Adipocyte (in vitro differentiated cells): ENCODE results near the gene PDSS2.

Source experiments
- DNase-seq: peaks from one replicate; pipeline ENCODE4 v3.0.0-alpha.2; 2015; ENCODE audit warnings: low read depth
- H3K27me3 ChIP-seq: replicated peaks from 2 replicates; pipeline ENCODE4 v1.7.0; 2013; ENCODE audit warnings: mild to moderate bottlenecking, low read length, moderate library complexity; ENCODE audit not compliant: control insufficient read depth, insufficient read depth
- H3K36me3 ChIP-seq: 2 replicates; pipeline ENCODE4 v1.7.0; 2013; ENCODE audit warnings: low read length, mild to moderate bottlenecking, moderate library complexity; ENCODE audit not compliant: control insufficient read depth, insufficient read depth, severe bottlenecking
- H3K4me1 ChIP-seq: 2 replicates; pipeline ENCODE4 v1.7.0; 2013; ENCODE audit warnings: mild to moderate bottlenecking, low read length, moderate library complexity; ENCODE audit not compliant: control insufficient read depth, insufficient read depth
- H3K4me3 ChIP-seq: 2 replicates; pipeline ENCODE4 v1.7.0; 2013; ENCODE audit warnings: mild to moderate bottlenecking, low read length, moderate library complexity
- H3K9ac ChIP-seq: 2 replicates; pipeline ENCODE4 v1.7.0; 2013; ENCODE audit warnings: mild to moderate bottlenecking, low read length, moderate library complexity
- H3K9me3 ChIP-seq: 2 replicates; pipeline ENCODE4 v1.7.0; 2013; ENCODE audit warnings: mild to moderate bottlenecking, low read length, moderate library complexity; ENCODE audit not compliant: control insufficient read depth

PDSS2 gene

DNA sequence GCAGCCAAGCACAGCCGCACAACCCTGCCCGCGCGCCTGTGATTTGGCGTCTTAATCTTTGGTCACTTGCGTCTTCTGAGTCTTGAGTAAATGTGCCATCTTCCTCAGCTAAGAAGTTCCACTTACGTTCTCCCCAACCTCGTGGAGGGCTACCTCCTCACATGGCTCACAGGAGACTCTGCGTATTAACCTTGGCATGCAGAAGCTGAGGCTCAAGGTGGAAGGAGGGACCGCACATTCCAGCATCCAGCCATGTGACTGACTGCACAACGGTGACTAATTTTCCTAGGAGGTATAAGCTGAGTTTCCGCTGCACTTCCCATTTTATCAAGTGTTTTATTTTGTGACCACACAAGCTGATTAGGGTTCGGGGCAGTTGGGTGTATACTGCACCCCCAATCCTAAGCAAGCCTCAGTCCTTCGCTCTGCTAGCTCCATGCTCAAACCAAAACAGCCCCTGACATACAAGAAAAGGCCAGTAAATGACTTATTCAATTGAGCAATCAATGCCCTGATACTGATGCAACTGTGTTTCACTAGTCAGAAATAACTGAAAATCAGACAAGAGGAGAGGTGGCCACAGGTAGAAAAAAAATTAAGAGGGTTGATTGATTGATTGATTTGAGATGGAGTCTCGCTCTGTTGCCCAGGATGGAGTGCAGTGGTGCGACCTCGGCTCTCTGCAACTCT is 351.0 kb downstream of the PDSS2 start:
- H3K9me3 ChIP-seq, result no peaks in the 10 kb centered on the region
- no peak overlapping the region for H3K9ac ChIP-seq
- no peaks in the 10 kb centered on the region for H3K27me3 ChIP-seq
- H3K4me3 ChIP-seq, result no peak overlapping the region
- DNase-seq, result peak; percentile 22
- peaks cover 2% of the 10 kb centered on the region for H3K4me1 ChIP-seq
- no peaks in the 10 kb centered on the region for H3K36me3 ChIP-seq

DNA sequence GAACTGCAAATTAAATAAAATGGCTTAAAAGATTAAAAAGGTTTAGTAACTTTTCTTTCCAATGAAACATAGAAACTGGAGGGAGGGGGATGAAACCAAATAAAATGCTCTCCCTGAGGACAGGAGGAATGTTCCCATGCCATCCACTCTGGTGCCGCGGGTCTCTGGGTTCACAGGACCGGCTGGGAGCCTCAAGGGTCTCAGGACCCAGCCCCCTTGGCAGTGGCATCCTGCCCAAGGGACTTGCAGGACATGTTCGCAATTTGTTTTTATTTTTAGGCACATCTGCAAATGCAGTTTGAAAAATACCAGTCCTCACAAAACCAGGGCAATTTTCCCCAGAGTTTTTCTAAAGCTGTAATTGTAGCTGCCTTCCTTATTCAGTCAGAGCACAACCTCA is 351.6 kb downstream of the PDSS2 start:
- Histone ChIP-seq H3K4me3 (no peak overlapping the region), H3K27me3 (no peaks in the 10 kb centered on the region), H3K4me1 (peaks cover 2% of the 10 kb centered on the region), H3K9ac (no peak overlapping the region), H3K36me3 (no peaks in the 10 kb centered on the region), H3K9me3 (no peaks in the 10 kb centered on the region)
- no peak for DNase-seq

DNA sequence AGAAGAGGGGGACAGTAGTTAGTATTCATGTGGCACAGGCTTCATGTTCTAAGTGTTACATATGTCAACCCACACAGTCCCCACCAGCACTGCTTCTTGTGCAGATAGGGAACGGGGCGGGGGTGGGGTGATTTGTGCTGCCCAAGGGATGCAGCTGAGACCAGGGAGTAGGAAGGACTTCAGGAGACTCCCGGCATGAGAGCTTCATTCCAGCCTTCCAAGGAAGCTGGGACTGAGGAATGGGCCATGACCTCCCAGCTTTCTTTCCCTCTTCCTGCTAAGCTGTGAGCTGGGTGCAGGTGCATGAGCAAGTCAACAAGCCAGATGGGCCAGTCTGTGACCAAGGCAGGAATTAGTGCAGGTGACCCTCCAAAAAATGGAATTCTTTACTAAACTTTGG is 353.2 kb downstream of the PDSS2 start:
- no peaks in the 10 kb centered on the region for H3K27me3 ChIP-seq
- DNase-seq, result no peak

DNA sequence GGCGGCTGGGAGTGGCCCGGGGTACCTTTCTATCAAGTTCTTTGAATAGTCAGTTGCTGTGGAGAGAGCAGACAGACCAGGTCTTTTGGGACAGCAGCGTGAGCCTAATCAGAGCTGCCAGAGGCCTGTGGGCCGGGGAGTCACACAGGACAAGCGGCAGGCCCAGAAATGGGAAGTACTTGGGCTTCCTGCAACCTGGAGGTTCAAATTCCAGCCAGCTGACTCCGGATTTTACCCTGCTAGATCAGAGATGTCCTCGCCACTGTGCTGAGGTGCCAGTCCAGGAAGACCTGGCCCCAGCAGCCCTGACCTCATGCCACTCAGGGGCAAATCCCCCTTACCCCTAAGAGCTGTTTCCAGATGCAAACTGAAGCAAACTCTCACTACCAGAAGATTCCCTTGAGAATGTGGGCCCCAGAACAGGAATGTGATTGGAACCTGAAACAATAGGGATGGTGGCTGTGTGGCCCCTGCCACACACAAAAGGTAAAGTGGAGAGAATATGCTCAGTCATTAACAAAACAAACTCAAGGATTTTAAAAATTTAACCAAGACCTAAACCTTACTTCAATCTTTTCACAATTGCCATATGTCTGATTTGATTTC is 353.8 kb downstream of the PDSS2 start:
- DNase-seq, result no peak
- H3K4me3 ChIP-seq, result no peak overlapping the region
- H3K9me3 ChIP-seq, result no peaks in the 10 kb centered on the region
- H3K36me3 ChIP-seq, result no peaks in the 10 kb centered on the region
- H3K4me1 ChIP-seq, result peaks cover 2% of the 10 kb centered on the region
- H3K9ac ChIP-seq, result no peak overlapping the region
- H3K27me3 ChIP-seq, result no peaks in the 10 kb centered on the region

More for the DNA sequence above, 353.2 kb downstream of the PDSS2 start:
- Histone ChIP-seq H3K9ac (no peak overlapping the region), H3K9me3 (no peaks in the 10 kb centered on the region), H3K4me1 (peaks cover 2% of the 10 kb centered on the region), H3K4me3 (no peak overlapping the region), H3K36me3 (no peaks in the 10 kb centered on the region)

DNA sequence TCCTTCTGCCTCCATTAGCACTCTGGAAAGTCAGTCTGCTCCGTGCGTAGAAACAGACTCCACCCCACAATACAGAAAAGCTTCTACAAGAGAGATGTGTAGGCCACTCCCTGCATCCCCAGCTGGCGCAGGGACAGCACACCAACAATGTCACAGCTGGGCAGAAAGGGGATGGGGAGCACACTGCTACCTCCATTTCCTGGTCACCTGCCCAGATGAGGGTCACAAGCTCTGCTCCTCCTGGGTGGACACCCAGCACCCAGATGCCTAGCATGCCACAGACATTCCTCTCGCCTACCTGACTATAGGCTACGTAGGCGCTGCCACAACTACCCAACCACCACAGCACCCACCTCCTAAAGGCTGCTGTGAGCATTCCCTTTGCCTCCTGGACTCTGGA is 356.3 kb downstream of the PDSS2 start:
- DNase-seq, result no peak
- Histone ChIP-seq H3K4me3 (no peak overlapping the region), H3K9ac (no peak overlapping the region)

More for the DNA sequence above, 356.3 kb downstream of the PDSS2 start:
- Histone ChIP-seq H3K27me3 (no peaks in the 10 kb centered on the region), H3K4me1 (no peaks in the 10 kb centered on the region), H3K9me3 (no peaks in the 10 kb centered on the region), H3K36me3 (no peaks in the 10 kb centered on the region)
